Kidney epithelial cell (primary cell): ENCODE results near the gene CSF2. TPM values are rescaled to one million over a fixed set of nuclear protein-coding genes. Genes with fewer than 3 reads are reported as not detected.

Experiments
- DNase-seq: peaks from one replicate; pipeline ENCODE4 v3.0.0-alpha.2; 2010; ENCODE audit warnings: low read depth
- H3K27me3 ChIP-seq: 2 replicates; pipeline ENCODE4 v1.6.0; 2011; ENCODE audit warnings: low read length; ENCODE audit not compliant: control insufficient read depth, insufficient read depth
- H3K36me3 ChIP-seq: 2 replicates; pipeline ENCODE4 v1.5.1; 2011; ENCODE audit warnings: low read length; ENCODE audit not compliant: control insufficient read depth, insufficient read depth
- H3K4me3 ChIP-seq: 2 replicates; pipeline ENCODE4 v1.5.1; 2011; ENCODE audit warnings: low read depth, mild to moderate bottlenecking, control low read depth, low read length
- CTCF ChIP-seq: IDR thresholded peaks from 2 replicates; pipeline ENCODE4 v1.5.1; 2011; ENCODE audit warnings: mild to moderate bottlenecking, moderate library complexity, low read length, control low read depth, inconsistent platforms; ENCODE audit not compliant: insufficient read depth, poor library complexity, severe bottlenecking
- total RNA-seq: library from RNA; depleted of rRNA; stranded (reverse); fragments of >200 nt; gene quantifications from 2 replicates; pipeline ENCODE4 v1.2.3, GENCODE V29; 2015

CSF2 gene
- total RNA-seq, 1 donor from 2014 or later = 10.5 TPM

DNA sequence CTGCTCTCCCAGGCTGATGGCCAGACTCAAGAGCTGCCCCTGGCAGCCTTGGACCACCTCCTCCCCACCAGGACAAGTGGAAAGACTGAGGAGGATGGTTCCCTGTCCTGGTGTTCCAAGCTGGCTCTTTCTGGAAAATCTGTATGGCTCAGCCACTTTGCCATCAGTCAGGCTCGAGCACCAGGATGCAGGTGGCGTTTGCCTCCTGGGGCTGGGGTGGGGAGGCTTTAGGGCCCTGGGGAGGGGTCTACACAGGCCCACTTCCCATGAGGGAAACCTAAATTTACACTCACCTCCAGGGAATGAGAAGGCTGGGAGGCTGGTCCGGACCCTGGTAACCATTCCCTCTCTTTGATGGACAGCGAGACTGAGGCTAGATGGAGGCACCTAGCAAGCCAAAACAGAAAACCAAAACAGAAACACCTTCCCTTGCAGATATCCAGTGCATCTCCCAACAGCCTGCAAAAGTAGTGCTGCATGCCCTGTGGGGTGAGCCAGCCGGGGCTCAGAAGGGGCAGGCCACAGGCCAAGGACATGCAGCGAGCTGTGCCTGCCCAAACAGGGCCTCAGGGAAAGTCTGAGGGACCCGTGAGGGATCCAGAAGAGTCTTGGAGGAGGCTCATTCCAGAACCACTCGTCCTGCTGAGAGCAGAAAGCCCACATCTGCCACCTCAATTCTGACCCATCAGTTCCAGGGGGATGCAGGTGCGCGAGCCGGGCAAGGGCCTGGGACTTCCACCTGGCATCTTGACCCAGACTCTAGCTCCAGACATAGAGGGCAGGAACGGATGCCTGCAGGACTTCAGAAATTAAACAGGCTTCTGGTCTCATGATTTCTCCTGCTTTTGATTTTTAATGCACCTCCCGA, 5.4 kb upstream of the CSF2 start:
- DNase-seq = no peak
- H3K4me3 ChIP-seq = no peak overlapping the region
- TF ChIP-seq CTCF = no peak
- H3K36me3 ChIP-seq = no peaks in the 10 kb centered on the region
- H3K27me3 ChIP-seq = no peaks in the 10 kb centered on the region

- Histone ChIP-seq H3K27me3 (no peaks in the 10 kb centered on the region), H3K36me3 (no peaks in the 10 kb centered on the region), H3K4me3 (no peak overlapping the region)
- no peak for DNase-seq
- TF ChIP-seq CTCF = no peak
These were observed 4.0 kb upstream of the CSF2 start for GRCh38 chr5:132069561-132069960.

GRCh38 chr5:132069994-132070393, 3.6 kb upstream of the CSF2 start:
- H3K4me3 ChIP-seq = no peak overlapping the region
- H3K27me3 ChIP-seq = no peaks in the 10 kb centered on the region
- H3K36me3 ChIP-seq = no peaks in the 10 kb centered on the region
- TF ChIP-seq CTCF = no peak
- DNase-seq = no peak

GRCh38 chr5:132070460-132071337, 2.9 kb upstream of the CSF2 start:
- no peak for TF ChIP-seq CTCF
- no peak for DNase-seq
- no peaks in the 10 kb centered on the region for H3K27me3 ChIP-seq
- H3K4me3 ChIP-seq = no peak overlapping the region
- no peaks in the 10 kb centered on the region for H3K36me3 ChIP-seq

DNA sequence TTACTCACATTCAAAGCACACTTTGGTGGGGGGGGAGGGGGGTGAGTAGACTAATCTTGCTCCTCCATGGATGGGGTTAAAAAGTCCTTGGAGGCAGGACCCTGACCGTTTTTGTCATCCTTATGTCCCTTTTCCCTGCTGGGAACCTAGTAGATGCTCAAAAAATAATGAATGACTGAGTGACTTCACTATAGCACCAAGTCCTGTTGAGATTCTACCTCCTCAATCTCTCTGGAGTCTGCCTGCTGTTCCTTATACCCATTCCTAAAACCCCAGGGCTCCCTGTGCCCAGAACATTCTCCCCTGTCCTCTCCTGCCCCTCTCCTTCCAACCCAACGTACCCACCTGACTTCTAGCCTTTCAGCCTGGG, 2.3 kb upstream of the CSF2 start:
- no peak for TF ChIP-seq CTCF
- no peak overlapping the region for H3K4me3 ChIP-seq
- DNase-seq = no peak

More for the DNA sequence above, 2.3 kb upstream of the CSF2 start:
- Histone ChIP-seq H3K27me3 (no peaks in the 10 kb centered on the region), H3K36me3 (no peaks in the 10 kb centered on the region)
